Smooth muscle cell (in vitro differentiated cells): ENCODE results near the gene GRID1. TPM values are rescaled to one million over a fixed set of nuclear protein-coding genes. Genes with fewer than 3 reads are reported as not detected.

ENCODE experiments used
- DNase-seq: peaks from one replicate; lab custom pipeline; 2025; ENCODE audit not compliant: unreplicated experiment; lab: John Stamatoyannopoulos, UW
- H2AFZ ChIP-seq: fragments of 200-600 bp; sonication (generic); 2 replicates; pipeline ENCODE4 v1.6.0; 2016; ENCODE audit warnings: antibody characterized with exemption, low read depth, mild to moderate bottlenecking
- H3F3A ChIP-seq: fragments of 200-600 bp; sonication (generic); 2 replicates; pipeline ENCODE4 v1.6.0; 2017; ENCODE audit warnings: antibody characterized with exemption, low read depth
- H3K27ac ChIP-seq: fragments of 200-600 bp; sonication (generic); 2 replicates; pipeline ENCODE4 v1.5.1; 2016; ENCODE audit warnings: low read depth, mild to moderate bottlenecking
- H3K27me3 ChIP-seq: fragments of 200-600 bp; sonication (generic); 2 replicates; pipeline ENCODE4 v1.6.1; 2016; ENCODE audit warnings: low read depth, mild to moderate bottlenecking
- H3K36me3 ChIP-seq: fragments of 200-600 bp; sonication (generic); 2 replicates; pipeline ENCODE4 v1.5.1; 2016; ENCODE audit warnings: low read depth
- H3K4me1 ChIP-seq: fragments of 200-600 bp; sonication (generic); 2 replicates; pipeline ENCODE4 v1.5.1; 2016; ENCODE audit warnings: low read depth
- H3K4me2 ChIP-seq: fragments of 200-600 bp; sonication (generic); 2 replicates; pipeline ENCODE4 v1.6.0; 2016; ENCODE audit warnings: mild to moderate bottlenecking
- H3K4me3 ChIP-seq: fragments of 200-600 bp; sonication (generic); 2 replicates; pipeline ENCODE4 v1.5.1; 2016; ENCODE audit warnings: mild to moderate bottlenecking
- H3K79me2 ChIP-seq: fragments of 200-600 bp; sonication (generic); 2 replicates; pipeline ENCODE4 v1.6.0; 2016; ENCODE audit warnings: low read depth, mild to moderate bottlenecking
- H3K9ac ChIP-seq: fragments of 200-600 bp; sonication (generic); 2 replicates; pipeline ENCODE4 v1.6.0; 2016; ENCODE audit warnings: low read depth
- H3K9me3 ChIP-seq: fragments of 200-600 bp; sonication (generic); replicated peaks from 2 replicates; pipeline ENCODE4 v1.5.1; 2016; ENCODE audit warnings: low read depth
- H4K20me1 ChIP-seq: fragments of 200-600 bp; sonication (generic); 2 replicates; pipeline ENCODE4 v1.6.0; 2016; ENCODE audit warnings: low read depth
- WGBS: methylation state at CpG from one replicate; pipeline ENCODE4 v1.1.7; 2016; ENCODE audit warnings: low lambda C conversion rate; 5-methylcytosine and 5-hydroxymethylcytosine counted together
- polyA plus RNA-seq: library from polyadenylated mRNA; unstranded; fragments of >200 nt; fragmentation: Nextera tagmentation; extraction: Ambion mirVana; gene quantifications from 2 replicates; pipeline ENCODE4 v1.2.1, GENCODE V29; 2016
- total RNA-seq: library from RNA; depleted of rRNA; stranded (reverse); fragments of >200 nt; gene quantifications from 2 replicates; pipeline ENCODE4 v1.2.3, GENCODE V29; 2014
- TF ChIP-seq, protein P1 (sequence below): fragments of 200-600 bp; sonication (generic); IDR thresholded peaks from 2 replicates; pipeline ENCODE4 v1.5.1; 2017; ENCODE audit warnings: borderline replicate concordance, mild to moderate bottlenecking, antibody characterized with exemption; ENCODE audit not compliant: insufficient read depth, poor library complexity, severe bottlenecking

The GRID1 gene
- total RNA-seq (7.4 and 7.5 TPM in 2 replicates), polyA plus RNA-seq (3.1 and 4.4 TPM in 2 replicates)

DNA sequence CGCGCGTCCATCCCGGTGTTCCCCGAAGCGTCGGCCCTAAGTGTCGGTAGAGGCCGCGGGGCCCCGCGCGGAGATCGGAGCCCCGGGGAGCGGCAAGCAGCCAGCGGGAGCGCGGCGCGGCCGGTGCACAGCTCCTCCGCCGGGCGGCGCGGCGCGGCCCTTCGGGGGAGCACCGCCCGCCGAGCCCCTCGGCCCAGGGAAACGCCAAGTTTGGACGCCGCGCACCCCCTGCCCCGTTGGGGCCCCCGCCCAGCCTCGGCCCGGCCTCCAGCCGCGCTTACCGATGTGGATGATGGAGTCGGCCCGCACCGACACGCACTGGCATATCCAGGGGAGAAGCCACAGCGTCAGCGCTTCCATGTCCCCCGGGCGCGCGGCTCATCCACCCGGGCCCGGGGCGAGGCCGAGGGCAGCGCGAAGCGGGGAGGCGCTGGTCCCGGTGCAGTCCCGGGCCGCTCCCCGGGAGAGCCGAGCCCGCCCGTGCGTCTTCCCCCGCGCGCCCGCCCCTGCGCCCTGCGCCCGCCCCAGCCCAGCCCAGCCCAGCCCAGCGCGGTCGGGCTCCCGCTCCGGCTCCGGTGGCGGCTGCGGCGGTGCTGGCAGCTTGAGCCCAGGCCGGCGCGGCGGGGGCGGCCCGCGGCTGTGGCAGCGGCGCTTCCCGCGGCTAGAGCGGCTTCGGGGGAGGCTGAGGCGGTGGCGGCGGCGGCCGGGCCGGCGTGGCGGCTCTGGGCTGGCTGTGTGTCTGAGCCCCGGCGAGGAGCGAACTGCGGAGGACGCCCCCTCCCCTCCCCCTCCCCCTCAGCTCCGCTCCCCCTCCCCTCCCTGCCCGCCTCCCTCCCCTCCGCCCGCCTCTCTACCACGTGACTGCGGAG lies at the start of gene GRID1:
Gene GRID1, minus strand, starts transcription at position 763 of the 869 bp plus-strand sequence.
- Histone ChIP-seq H3K27me3 (peaks cover 93% of the 10 kb centered on the region), H3F3A (peaks cover 4% of the 10 kb centered on the region), H3K27ac (no peak within 1 kb of the TSS), H3K36me3 (no peaks in the 10 kb centered on the region), H3K4me3 (peak within 1 kb of the TSS; percentile 54), H3K9ac (no peak within 1 kb of the TSS), H2AFZ (peak within 1 kb of the TSS; percentile 75), H3K4me1 (no peaks in the 10 kb centered on the region), H3K9me3 (no peaks in the 10 kb centered on the region), H3K4me2 (peak within 1 kb of the TSS; percentile 88), H3K79me2 (no peaks in the 10 kb centered on the region), H4K20me1 (peaks cover 37% of the 10 kb centered on the region)
- DNase-seq: no peak
- TF ChIP-seq, protein P1, sequence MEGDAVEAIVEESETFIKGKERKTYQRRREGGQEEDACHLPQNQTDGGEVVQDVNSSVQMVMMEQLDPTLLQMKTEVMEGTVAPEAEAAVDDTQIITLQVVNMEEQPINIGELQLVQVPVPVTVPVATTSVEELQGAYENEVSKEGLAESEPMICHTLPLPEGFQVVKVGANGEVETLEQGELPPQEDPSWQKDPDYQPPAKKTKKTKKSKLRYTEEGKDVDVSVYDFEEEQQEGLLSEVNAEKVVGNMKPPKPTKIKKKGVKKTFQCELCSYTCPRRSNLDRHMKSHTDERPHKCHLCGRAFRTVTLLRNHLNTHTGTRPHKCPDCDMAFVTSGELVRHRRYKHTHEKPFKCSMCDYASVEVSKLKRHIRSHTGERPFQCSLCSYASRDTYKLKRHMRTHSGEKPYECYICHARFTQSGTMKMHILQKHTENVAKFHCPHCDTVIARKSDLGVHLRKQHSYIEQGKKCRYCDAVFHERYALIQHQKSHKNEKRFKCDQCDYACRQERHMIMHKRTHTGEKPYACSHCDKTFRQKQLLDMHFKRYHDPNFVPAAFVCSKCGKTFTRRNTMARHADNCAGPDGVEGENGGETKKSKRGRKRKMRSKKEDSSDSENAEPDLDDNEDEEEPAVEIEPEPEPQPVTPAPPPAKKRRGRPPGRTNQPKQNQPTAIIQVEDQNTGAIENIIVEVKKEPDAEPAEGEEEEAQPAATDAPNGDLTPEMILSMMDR: no peak
- WGBS: 2% methylated on average over 60 of the region's 119 CpGs

DNA sequence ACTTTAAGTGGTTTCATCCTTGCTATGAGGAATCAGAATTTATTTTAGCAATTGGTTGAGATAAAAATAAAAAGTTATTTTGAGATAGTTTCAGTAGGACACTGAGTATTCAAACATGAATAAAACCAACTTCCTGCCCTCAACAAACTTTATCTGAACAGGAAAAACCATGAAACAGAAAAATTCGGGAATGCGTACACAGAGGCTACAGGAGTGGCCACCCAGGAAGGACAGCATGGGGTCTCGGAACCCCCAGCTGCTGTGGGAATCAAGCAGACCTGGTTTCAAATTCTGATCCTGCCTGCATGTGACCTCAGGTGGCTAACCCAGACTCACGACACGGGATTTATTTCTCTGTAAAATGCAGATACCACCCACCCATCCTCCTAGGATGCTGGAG lies 49.0 kb upstream of the GRID1 start:
- no peak overlapping the region for H2AFZ ChIP-seq
- H3K27ac ChIP-seq: no peak overlapping the region
- H3K4me3 ChIP-seq: no peak overlapping the region
- no peaks in the 10 kb centered on the region for H3K4me1 ChIP-seq
- H3K9ac ChIP-seq: no peak overlapping the region
- H3K9me3 ChIP-seq: no peaks in the 10 kb centered on the region
- TF ChIP-seq, protein P1: no peak
- H3F3A ChIP-seq: no peaks in the 10 kb centered on the region
- DNase-seq: no peak
- H4K20me1 ChIP-seq: no peaks in the 10 kb centered on the region
- H3K4me2 ChIP-seq: no peak overlapping the region
- H3K79me2 ChIP-seq: no peaks in the 10 kb centered on the region
- H3K27me3 ChIP-seq: no peaks in the 10 kb centered on the region
- 67% methylated on average over 5 of the region's 5 CpGs for WGBS
- H3K36me3 ChIP-seq: no peaks in the 10 kb centered on the region

DNA sequence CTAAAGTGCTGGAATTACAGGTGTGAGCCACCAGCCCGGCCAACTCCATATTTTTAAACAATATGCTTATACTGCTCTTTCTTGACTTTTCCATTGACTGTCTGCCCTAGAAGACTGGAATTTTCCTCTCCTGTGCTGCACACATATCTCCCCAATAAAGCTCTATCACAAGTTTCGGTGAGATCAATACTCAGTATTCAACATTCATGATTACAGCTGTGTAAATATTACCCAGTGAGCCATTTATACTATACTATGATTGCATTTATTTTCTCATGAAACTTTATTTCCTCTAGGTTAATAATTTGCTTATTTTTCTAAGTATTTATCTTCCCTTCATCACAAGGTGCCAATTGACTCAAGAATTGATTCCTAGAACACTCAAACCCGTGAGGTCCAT lies 48.5 kb upstream of the GRID1 start:
- WGBS: 96% methylated on average over 3 of the region's 3 CpGs
- TF ChIP-seq, protein P1: no peak
- no peak for DNase-seq
- no peak overlapping the region for H2AFZ ChIP-seq
- no peaks in the 10 kb centered on the region for H4K20me1 ChIP-seq
- H3K4me3 ChIP-seq: no peak overlapping the region
- no peak overlapping the region for H3K27ac ChIP-seq
- H3K9me3 ChIP-seq: no peaks in the 10 kb centered on the region
- no peaks in the 10 kb centered on the region for H3K79me2 ChIP-seq
- no peak overlapping the region for H3K9ac ChIP-seq
- no peaks in the 10 kb centered on the region for H3K36me3 ChIP-seq
- H3K27me3 ChIP-seq: no peaks in the 10 kb centered on the region
- H3K4me2 ChIP-seq: no peak overlapping the region
- H3F3A ChIP-seq: no peaks in the 10 kb centered on the region
- H3K4me1 ChIP-seq: no peaks in the 10 kb centered on the region
